Activated naive CD4-positive, alpha-beta T cell treated with anti-CD3 and anti-CD28 coated beads, Interleukin-2, amount 10 ng/mL, durations not matched to agents 7 days and 5 days (primary cell): ENCODE results near the gene PRICKLE2.

ENCODE experiments used
- CTCF ChIA-PET: fragments of 350-600 bp; sonication (Branson Sonifier 250); formaldehyde crosslinking; loops from one replicate; lab custom pipeline; 2021; ENCODE audit warnings: antibody characterized with exemption; lab: Charles Lee
- DNase-seq: peaks from one replicate; pipeline ENCODE4 v3.0.0-alpha.2; 2020
- H3K27ac Mint-ChIP-seq: one replicate; pipeline ENCODE4 v1.8.0; 2021; ENCODE audit warnings: mild to moderate bottlenecking, moderate library complexity, mixed read lengths
- H3K27me3 Mint-ChIP-seq: one replicate; pipeline ENCODE4 v1.8.0; 2021; ENCODE audit warnings: mild to moderate bottlenecking, mixed read lengths
- H3K36me3 Mint-ChIP-seq: one replicate; pipeline ENCODE4 v1.8.0; 2021; ENCODE audit warnings: mixed read lengths
- H3K4me1 Mint-ChIP-seq: one replicate; pipeline ENCODE4 v1.8.0; 2021; ENCODE audit warnings: mixed read lengths
- H3K4me3 Mint-ChIP-seq: one replicate; pipeline ENCODE4 v1.8.0; 2021; ENCODE audit warnings: mild to moderate bottlenecking, moderate library complexity, mixed read lengths
- H3K9me3 Mint-ChIP-seq: one replicate; pipeline ENCODE4 v1.8.0; 2021; ENCODE audit warnings: mixed read lengths

PRICKLE2 gene

DNA sequence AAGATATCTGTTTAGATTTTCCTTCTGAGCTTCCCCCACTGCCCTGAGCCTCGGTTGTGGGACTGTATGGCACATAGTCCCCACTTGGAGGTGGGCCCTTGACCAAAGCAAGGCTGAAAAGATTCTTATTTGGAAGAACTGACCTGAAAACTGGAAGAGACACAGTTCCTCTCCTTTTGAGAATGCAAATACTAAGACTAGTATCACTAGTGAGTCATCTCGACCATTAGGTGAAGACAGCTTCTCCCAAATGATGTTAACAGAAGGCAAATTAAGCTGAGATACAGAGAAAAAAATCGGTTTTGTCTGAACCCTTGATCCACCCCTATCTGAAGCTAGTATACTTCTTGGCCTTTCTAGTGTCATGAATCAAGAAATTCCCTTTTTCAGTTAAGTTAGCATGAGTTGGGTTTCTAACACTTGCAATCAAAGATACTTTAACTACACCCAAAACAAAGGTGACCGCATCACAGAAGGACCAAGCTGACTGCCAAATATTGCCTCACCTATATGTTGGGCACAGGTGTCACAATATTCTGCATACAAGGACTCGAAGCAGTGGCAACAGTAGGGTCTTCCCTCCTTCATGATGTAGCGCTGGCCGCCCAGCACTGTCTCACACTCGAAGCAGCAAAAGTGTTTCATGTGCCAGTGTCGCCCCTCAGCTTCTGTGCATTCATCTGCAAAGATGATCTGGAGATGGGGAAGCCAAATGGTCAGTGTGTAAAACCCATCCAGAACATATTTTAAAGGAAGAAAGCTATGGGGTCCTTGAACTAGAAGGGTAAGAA, 72.4 kb downstream of the PRICKLE2 start:
- DNase-seq = no peak
- CTCF ChIA-PET = no interaction called here
- no peaks in the 10 kb centered on the region for H3K9me3 Mint-ChIP-seq
- no peak overlapping the region for H3K27ac Mint-ChIP-seq
- no peak overlapping the region for H3K4me3 Mint-ChIP-seq
- H3K27me3 Mint-ChIP-seq = peaks cover 4% of the 10 kb centered on the region
- no peaks in the 10 kb centered on the region for H3K4me1 Mint-ChIP-seq
- H3K36me3 Mint-ChIP-seq = no peaks in the 10 kb centered on the region

DNA sequence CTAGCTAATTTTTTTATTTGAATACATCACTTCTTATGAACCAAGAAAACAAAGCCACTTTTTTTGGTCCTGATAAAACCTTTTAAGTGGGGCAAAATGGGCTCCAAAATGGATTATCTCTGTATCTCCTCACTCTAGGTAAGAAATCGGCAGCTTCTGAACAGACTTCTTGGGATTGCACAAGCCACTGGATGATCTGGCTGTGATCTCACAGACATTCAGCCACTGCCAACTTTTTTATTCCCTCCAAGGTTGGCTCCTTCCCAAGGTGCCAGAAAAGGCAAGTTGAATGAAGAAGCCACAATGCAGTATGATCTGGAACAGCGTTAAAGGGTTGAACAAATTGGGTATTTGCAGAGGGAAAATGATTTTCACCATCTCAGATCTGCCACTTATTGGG, 73.2 kb downstream of the PRICKLE2 start:
- H3K36me3 Mint-ChIP-seq = no peaks in the 10 kb centered on the region
- H3K4me3 Mint-ChIP-seq = no peak overlapping the region
- no peaks in the 10 kb centered on the region for H3K4me1 Mint-ChIP-seq
- DNase-seq = no peak
- H3K9me3 Mint-ChIP-seq = no peaks in the 10 kb centered on the region
- no peak overlapping the region for H3K27ac Mint-ChIP-seq
- peaks cover 4% of the 10 kb centered on the region for H3K27me3 Mint-ChIP-seq
- CTCF ChIA-PET = no interaction called here

DNA sequence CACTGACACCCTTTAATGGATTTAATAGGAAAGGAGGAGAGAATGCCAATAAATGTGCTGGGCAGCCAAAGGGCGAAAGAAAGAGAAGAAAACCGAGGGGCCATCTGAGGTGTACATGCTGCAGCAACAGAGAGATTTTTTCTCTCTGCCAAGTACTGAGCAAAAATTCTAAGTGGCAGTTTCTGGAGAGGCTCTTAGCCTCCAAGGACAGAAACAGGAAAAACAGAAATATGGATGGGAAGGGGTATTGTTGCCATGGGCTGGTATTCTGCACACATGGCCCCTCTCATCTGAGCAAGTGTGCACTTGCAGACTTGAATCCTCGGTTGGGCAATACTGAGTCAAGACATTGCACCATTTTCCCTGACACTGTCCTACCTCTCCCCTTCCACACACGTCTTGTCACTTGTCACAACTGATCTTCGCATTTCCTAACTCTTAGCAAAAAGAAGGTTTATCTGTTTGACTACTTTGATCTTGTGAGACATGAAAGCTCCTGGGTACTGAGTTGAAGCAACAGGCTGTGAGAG, 73.9 kb downstream of the PRICKLE2 start:
- no peaks in the 10 kb centered on the region for H3K9me3 Mint-ChIP-seq
- H3K4me1 Mint-ChIP-seq = no peaks in the 10 kb centered on the region
- no peak overlapping the region for H3K4me3 Mint-ChIP-seq
- CTCF ChIA-PET = no interaction called here
- H3K27me3 Mint-ChIP-seq = peaks cover 4% of the 10 kb centered on the region
- no peaks in the 10 kb centered on the region for H3K36me3 Mint-ChIP-seq
- no peak for DNase-seq
- no peak overlapping the region for H3K27ac Mint-ChIP-seq

DNA sequence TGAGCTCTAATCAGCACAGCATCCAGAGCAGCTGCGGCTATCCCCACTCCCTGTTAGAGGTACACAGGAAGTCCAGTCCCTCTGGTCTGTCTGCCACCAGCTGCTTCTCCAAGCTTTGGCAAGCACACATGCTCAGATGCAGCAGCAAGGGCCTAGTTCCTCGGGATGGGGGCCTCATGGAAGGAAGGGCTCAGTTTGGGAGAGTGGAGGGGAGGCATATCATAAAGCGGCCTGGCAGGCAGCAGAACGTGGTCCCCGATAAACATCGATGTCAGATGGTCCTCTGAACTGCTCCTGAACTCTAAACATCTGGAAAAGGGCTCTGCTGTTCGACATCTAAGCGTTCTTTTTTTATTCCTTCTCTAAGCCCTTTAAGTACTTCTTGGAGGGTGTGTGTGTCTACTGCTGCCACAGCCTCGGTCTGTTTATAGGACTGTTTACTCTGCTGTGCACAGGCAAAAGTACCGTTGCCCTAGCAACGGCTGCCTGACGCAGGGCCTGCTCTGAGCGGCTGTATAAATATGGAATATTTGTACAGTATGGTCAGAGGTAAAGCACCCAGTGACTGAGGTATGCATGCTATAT, 74.6 kb downstream of the PRICKLE2 start:
- Mint-ChIP-seq H3K4me1 (no peaks in the 10 kb centered on the region), H3K4me3 (no peak overlapping the region), H3K9me3 (no peaks in the 10 kb centered on the region), H3K27me3 (peaks cover 4% of the 10 kb centered on the region), H3K36me3 (no peaks in the 10 kb centered on the region), H3K27ac (no peak overlapping the region)
- DNase-seq = no peak
- CTCF ChIA-PET = no interaction called here

DNA sequence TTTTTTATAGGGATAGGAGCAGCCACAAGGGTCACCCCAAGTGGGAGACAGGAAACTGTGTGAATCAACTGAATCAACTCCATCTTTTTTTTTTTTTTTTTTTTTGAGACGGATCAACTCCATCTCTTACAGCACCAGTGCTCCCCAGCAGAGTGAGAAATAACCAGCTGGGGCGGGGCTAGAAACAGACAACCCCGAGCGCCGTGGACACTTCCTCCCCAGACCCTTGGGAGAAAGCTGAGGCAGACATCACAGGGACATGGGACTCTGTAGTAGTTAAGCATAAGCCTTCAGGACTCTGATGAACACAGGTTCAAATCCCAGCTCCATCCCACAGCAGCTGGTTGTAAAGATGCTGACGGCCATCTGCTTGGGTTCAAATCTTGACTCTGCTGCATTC, 75.4 kb downstream of the PRICKLE2 start:
- Mint-ChIP-seq H3K27me3 (peaks cover 4% of the 10 kb centered on the region), H3K27ac (no peak overlapping the region), H3K4me3 (no peak overlapping the region), H3K36me3 (no peaks in the 10 kb centered on the region), H3K9me3 (no peaks in the 10 kb centered on the region), H3K4me1 (no peaks in the 10 kb centered on the region)
- CTCF ChIA-PET = no interaction called here
- DNase-seq = no peak

DNA sequence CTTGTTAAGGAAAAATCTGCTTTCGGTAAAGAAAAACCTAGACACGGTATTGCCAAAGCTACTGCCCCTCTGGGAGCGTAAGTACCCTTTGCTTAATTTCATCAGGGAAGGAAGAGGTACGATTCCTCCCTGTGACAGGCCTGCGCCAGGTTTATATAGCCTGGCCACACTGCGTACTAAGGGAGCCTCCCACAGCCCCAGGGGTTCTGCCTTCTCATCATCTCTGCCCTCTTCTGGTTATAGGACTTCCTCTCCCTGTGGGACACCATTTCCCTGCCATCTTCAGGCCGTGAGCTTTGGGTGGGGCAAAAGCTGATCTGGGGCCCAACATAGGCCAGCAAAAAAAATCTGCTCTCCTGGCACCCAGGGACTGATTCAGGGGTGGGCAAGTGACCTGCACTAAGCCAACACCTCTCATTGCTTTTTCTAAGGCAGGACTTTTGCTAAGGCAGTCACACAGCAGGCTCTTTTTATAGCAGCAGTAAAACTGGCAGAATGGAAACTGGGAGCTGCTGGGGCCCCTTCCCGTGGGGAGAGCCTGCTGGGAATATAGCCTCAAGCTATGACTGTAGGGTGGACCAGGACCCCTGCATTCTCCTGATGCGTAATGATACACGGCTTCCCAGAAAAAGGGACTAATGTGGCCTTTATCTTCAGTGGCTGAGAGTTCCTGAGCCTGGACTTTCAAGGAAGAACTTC, 76.2 kb downstream of the PRICKLE2 start:
- Mint-ChIP-seq H3K9me3 (no peaks in the 10 kb centered on the region), H3K4me1 (no peaks in the 10 kb centered on the region), H3K27me3 (peaks cover 4% of the 10 kb centered on the region), H3K36me3 (no peaks in the 10 kb centered on the region), H3K4me3 (no peak overlapping the region), H3K27ac (no peak overlapping the region)
- CTCF ChIA-PET = no interaction called here
- no peak for DNase-seq

DNA sequence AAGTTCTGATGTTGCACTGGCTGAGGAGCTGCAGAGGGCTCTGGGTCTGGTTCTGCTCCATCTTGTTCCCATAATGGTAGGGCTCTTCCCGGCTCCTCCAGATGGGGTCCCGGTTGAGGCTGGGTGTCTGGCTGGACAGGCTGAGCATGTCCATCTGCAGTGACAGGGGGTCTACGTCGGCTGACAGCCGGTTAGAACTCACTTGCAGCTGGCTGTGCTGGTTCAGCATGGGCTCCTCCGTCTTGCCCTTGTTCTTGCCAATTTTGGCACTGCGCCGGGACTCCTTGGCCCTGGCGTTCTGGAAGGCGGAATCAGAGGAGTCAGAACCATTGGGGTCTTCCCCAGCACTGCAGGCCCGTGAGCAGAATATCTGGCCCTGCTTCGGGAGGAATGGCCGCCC, 78.1 kb downstream of the PRICKLE2 start:
- CTCF ChIA-PET = no interaction called here
- DNase-seq = no peak
- Mint-ChIP-seq H3K36me3 (no peaks in the 10 kb centered on the region), H3K27me3 (peaks cover 4% of the 10 kb centered on the region), H3K9me3 (no peaks in the 10 kb centered on the region), H3K27ac (no peak overlapping the region), H3K4me3 (no peak overlapping the region), H3K4me1 (no peaks in the 10 kb centered on the region)

DNA sequence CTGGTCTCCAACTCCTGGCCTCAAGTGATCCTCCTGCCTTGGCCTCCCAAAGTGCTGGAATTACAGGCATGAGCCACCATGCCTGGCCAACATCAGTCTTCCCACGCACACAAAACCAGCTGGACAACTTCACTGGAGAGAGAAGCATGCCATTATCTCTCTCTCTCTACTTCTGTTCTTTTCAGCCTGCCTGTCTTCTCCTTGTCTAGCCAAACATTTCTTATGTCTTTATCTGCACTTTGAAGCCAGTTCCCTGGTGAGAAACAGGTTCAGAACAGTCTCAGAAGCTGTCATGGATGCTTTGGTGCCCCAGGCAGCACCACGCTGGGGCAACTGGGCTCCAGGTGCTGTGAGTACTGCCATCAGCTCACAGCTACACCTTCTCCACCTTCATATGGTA, 79.8 kb downstream of the PRICKLE2 start:
- Mint-ChIP-seq H3K9me3 (no peaks in the 10 kb centered on the region), H3K36me3 (no peaks in the 10 kb centered on the region), H3K27ac (no peak overlapping the region), H3K27me3 (peaks cover under 1% of the 10 kb centered on the region), H3K4me3 (no peak overlapping the region), H3K4me1 (no peaks in the 10 kb centered on the region)
- CTCF ChIA-PET = no interaction called here
- no peak for DNase-seq

DNA sequence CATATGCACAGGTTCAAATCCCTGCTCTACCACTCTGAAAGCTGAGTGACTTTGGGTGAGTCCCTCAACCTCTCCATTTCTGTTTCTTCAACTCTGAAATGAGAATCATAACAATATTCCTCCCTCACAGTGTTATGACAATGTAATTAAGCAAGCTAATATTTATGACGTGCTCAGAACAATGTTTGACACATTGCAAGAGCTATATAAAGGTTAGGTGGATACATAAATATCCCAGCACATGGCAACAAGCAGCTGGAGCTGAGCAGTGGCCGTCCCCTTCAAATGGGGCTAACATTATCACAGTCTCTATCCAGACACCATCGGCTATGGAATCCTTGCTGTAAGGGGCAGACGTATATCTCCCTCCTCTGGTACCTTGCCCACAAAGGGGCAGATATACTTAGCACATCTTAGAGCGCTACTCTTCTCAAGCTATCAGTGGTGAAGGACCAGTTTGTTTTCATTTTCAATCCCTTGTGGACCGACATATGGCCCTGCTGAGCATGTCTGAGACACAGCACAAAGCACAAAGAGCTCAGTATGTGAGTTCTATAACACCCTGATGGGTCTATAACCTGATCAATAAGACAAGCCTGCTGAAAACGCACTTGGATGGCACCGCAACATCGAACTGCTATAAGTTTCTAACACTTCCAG, 80.9 kb downstream of the PRICKLE2 start:
- Mint-ChIP-seq H3K4me1 (no peaks in the 10 kb centered on the region), H3K4me3 (no peak overlapping the region), H3K36me3 (no peaks in the 10 kb centered on the region), H3K27ac (no peak overlapping the region), H3K27me3 (no peaks in the 10 kb centered on the region), H3K9me3 (no peaks in the 10 kb centered on the region)
- CTCF ChIA-PET = no interaction called here
- no peak for DNase-seq

DNA sequence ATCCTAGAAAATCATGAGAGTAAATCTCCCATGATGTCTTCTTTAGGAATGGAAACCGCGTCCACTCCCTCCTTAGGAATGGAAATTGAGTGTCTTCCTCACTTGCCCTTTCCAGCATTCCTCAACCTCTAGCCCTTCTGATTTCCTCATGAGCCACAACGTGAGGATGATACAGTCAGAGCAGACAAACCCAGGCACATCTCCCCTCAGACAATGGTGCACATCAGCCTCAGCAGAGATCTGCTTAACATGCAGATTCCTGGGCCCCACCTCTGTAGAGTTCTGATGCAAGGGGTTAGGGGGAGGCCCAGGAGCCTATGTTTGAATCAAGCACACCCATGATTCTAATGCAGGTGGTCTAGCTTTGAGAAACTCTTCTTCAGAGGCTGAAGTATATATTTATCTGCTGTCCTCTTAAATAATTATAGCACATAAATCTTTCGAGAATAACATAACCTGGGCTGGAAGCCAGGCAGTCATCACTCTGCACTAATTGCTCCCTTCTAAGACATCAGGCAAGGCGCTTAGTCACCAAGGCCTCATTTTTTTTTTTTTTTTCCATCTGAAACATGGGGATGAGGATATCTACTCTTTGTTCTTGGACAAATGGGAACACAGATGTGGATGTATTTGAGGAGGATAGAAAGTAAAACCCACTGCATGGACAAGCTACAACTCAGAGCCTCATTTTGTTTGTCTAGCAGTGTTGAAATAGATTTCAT, 81.7 kb downstream of the PRICKLE2 start:
- no peak for DNase-seq
- no peaks in the 10 kb centered on the region for H3K9me3 Mint-ChIP-seq
- no peaks in the 10 kb centered on the region for H3K4me1 Mint-ChIP-seq
- CTCF ChIA-PET = no interaction called here
- H3K4me3 Mint-ChIP-seq = no peak overlapping the region
- H3K27me3 Mint-ChIP-seq = no peaks in the 10 kb centered on the region
- no peak overlapping the region for H3K27ac Mint-ChIP-seq
- H3K36me3 Mint-ChIP-seq = no peaks in the 10 kb centered on the region

DNA sequence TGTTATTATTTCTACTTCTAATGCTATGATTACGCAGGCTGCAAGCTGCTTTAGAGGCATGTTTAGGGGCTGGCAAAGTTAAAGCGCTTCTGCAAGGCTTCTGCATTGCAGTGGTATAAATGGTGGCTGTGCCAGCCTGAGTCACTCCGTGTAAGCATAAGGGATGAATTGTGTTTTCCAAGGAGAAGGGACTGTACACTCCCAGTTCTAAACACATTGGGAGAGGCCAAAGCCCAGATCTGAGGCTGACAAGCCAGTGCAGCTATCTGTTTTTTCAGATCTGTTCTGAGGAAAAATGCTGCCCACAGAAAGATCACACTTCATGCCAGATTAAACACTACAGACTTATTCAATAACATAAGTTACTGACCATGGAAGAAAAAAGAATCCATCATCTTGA, 83.8 kb downstream of the PRICKLE2 start:
- no peak overlapping the region for H3K4me3 Mint-ChIP-seq
- DNase-seq = no peak
- CTCF ChIA-PET = no interaction called here
- H3K27ac Mint-ChIP-seq = no peak overlapping the region
- H3K27me3 Mint-ChIP-seq = no peaks in the 10 kb centered on the region
- H3K4me1 Mint-ChIP-seq = no peaks in the 10 kb centered on the region
- no peaks in the 10 kb centered on the region for H3K9me3 Mint-ChIP-seq
- H3K36me3 Mint-ChIP-seq = no peaks in the 10 kb centered on the region

DNA sequence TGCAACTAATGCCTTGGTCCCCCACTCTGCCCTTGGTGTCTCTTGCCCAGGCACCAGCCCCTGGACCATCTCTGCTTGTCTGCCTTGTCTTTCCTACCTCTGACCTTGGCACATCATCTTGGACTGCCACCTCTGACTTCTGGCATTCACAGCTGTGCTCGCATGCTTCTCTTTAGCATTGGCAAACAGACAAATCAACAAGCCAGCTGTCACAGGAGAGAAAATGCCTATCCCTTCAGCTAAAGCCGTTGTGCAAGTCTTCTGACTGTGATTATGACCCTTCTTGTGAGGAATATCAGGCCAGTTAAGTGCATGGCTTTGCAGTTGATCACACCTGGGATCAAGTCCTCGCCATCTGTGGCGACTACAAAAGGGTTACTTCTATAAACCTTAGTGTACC, 84.6 kb downstream of the PRICKLE2 start:
- DNase-seq = no peak
- H3K27ac Mint-ChIP-seq = no peak overlapping the region
- H3K9me3 Mint-ChIP-seq = no peaks in the 10 kb centered on the region
- no peaks in the 10 kb centered on the region for H3K4me1 Mint-ChIP-seq
- H3K27me3 Mint-ChIP-seq = no peaks in the 10 kb centered on the region
- CTCF ChIA-PET = no interaction called here
- no peak overlapping the region for H3K4me3 Mint-ChIP-seq
- no peaks in the 10 kb centered on the region for H3K36me3 Mint-ChIP-seq

DNA sequence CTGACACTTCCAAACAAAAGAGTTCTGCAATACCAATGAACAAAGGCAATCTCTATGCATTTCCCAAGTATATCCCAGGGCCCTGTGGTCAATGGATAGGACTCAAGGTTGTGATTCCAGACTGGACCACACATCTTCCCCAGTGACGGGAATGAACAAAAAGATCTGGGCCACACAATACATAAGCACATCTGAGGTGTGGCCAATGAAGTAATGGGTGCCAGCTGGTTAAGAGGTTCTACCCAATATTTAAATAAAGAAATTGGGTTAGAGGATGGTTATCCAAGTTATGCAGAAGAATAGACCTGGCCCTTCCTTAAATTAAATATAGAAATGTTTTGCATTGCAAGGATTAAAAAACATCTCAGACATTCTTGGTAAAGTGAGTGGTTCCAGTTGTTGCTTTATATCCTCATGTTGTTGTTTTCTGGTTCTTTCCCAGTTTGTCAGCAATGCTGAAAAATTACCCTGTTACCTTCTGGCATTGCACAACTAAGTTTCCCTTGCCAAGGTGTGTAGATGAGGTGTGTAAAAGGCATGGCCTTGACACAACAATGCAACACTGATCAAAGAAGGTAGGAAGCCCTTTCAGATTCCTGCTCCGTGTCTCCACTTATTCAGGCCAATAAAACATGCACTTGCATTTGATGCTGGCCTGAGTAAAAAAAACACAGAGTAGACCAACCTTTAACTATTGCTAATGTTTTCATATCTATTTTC, 86.5 kb downstream of the PRICKLE2 start:
- H3K4me1 Mint-ChIP-seq = no peaks in the 10 kb centered on the region
- no peaks in the 10 kb centered on the region for H3K36me3 Mint-ChIP-seq
- CTCF ChIA-PET = no interaction called here
- H3K4me3 Mint-ChIP-seq = no peak overlapping the region
- no peak for DNase-seq
- no peaks in the 10 kb centered on the region for H3K27me3 Mint-ChIP-seq
- no peak overlapping the region for H3K27ac Mint-ChIP-seq
- H3K9me3 Mint-ChIP-seq = no peaks in the 10 kb centered on the region
